Astrocyte of the cerebellum (primary cell): ENCODE measurements around the gene HK3.

ENCODE experiments used
- DNase-seq: peaks from one replicate; pipeline ENCODE4 v3.0.0-alpha.2; 2011; ENCODE audit warnings: low read depth
- H3K4me3 ChIP-seq: 2 replicates; pipeline ENCODE4 v1.5.1; 2011; ENCODE audit warnings: mild to moderate bottlenecking, low read depth, low read length, moderate library complexity
- in situ Hi-C: cut with HindIII; loops from 2 replicates; pipeline ENCODE4 v1.10.0; 2017; ENCODE audit warnings: low sequenced_read_pairs
- TF ChIP-seq, protein P1 (sequence below): IDR thresholded peaks from 2 replicates; pipeline ENCODE4 v1.5.1; 2012; ENCODE audit warnings: low read length, low read depth, moderate library complexity, mild to moderate bottlenecking; ENCODE audit errors: missing control alignments

HK3 gene

GRCh38 chr5:176899946-176900779 lies 1.0 kb upstream of the HK3 start:
- H3K4me3 ChIP-seq: no peak overlapping the region

GRCh38 chr5:176897263-176897662 lies 1.9 kb downstream of the HK3 start:
- in situ Hi-C loops: no loop called here
- TF ChIP-seq, protein P1, sequence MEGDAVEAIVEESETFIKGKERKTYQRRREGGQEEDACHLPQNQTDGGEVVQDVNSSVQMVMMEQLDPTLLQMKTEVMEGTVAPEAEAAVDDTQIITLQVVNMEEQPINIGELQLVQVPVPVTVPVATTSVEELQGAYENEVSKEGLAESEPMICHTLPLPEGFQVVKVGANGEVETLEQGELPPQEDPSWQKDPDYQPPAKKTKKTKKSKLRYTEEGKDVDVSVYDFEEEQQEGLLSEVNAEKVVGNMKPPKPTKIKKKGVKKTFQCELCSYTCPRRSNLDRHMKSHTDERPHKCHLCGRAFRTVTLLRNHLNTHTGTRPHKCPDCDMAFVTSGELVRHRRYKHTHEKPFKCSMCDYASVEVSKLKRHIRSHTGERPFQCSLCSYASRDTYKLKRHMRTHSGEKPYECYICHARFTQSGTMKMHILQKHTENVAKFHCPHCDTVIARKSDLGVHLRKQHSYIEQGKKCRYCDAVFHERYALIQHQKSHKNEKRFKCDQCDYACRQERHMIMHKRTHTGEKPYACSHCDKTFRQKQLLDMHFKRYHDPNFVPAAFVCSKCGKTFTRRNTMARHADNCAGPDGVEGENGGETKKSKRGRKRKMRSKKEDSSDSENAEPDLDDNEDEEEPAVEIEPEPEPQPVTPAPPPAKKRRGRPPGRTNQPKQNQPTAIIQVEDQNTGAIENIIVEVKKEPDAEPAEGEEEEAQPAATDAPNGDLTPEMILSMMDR: no peak
- DNase-seq: no peak
- H3K4me3 ChIP-seq: no peak overlapping the region

More at GRCh38 chr5:176899946-176900779, 1.0 kb upstream of the HK3 start:
- TF ChIP-seq, protein P1: no peak
- in situ Hi-C loops: loop anchor here (5.0 kb wide), 1 partner anchor 98 kb away; no protein-coding TSS in a partner anchor
- DNase-seq: no peak

DNA sequence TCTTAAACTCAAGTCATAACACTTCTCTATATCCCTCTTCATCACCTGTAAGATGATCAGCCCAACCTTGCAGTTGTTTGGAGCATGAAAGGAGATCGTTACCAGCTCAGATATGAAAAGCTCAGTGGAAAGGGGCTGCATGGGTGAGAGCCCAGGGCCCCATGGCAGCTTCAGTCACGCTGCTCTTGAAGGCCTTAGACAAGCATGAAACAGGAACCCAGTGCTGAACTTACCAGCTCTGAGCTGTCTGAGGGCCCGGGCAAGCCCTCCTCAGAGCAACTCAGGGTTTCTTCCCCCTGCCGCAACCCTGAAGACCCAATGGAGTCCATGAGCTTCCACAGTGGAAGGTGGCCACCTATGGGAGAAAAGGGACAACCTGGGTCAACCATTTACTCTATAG lies 3.3 kb downstream of the HK3 start:
- DNase-seq: no peak
- in situ Hi-C loops: no loop called here
- H3K4me3 ChIP-seq: no peak overlapping the region
- TF ChIP-seq, protein P1: no peak

GRCh38 chr5:176894298-176894697 lies 4.8 kb downstream of the HK3 start:
- in situ Hi-C loops: no loop called here
- no peak for DNase-seq
- TF ChIP-seq, protein P1: no peak
- no peak overlapping the region for H3K4me3 ChIP-seq

- in situ Hi-C loops: no loop called here
- TF ChIP-seq, protein P1: no peak
- no peak overlapping the region for H3K4me3 ChIP-seq
- no peak for DNase-seq
These were observed 6.5 kb downstream of the HK3 start for GRCh38 chr5:176892663-176893062.

DNA sequence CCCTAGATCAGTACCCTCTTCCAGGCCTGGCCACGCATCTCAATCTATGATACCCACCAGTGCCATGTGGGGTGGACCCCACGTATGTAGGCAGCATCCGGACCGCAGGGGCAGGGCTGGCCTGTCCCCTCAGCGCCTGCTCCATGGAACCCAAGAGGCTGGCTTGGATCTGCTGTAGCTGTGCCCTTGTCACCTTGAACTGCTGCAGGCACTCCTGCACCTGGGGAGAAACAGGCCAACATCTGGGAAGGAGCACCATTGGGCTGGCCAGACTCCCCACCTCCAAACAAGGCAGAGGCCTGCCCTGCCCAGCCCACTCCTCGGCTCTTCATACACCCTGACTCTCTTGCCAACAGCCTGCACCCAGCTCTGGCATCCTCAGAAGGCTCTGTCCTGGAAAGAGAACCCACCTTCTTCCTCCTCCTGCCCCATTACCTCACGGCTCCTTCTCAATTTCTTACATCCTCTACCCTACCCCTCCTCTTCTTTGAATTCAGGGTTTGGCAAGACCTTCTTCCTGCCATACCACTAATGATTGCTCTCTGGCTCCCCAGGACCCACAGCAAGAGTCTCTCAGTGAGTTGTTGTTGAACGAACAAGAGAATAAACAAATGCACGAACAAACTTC lies 7.7 kb downstream of the HK3 start:
- DNase-seq: no peak

More for the DNA sequence above, 7.7 kb downstream of the HK3 start:
- TF ChIP-seq, protein P1: no peak
- in situ Hi-C loops: no loop called here
- H3K4me3 ChIP-seq: no peak overlapping the region
